KMS-11 (cell line): Measurements from ENCODE around the gene CHD9.

ENCODE experiments used
- H2AFZ ChIP-seq: fragments of 200-600 bp; sonication (generic); 2 replicates; pipeline ENCODE4 v1.6.1; 2016; ENCODE audit warnings: antibody characterized with exemption, mixed run types, low read depth
- H3K27ac ChIP-seq: fragments of 200-600 bp; sonication (generic); 2 replicates; pipeline ENCODE4 v1.6.1; 2016; ENCODE audit warnings: mild to moderate bottlenecking, mixed run types
- H3K27me3 ChIP-seq: fragments of 200-600 bp; sonication (generic); 2 replicates; pipeline ENCODE4 v1.6.1; 2017; ENCODE audit warnings: mild to moderate bottlenecking, low read depth, mixed run types, moderate library complexity; ENCODE audit not compliant: insufficient read depth
- H3K36me3 ChIP-seq: fragments of 200-600 bp; sonication (generic); 2 replicates; pipeline ENCODE4 v1.6.1; 2017; ENCODE audit warnings: mild to moderate bottlenecking, mixed run types; ENCODE audit not compliant: insufficient read depth
- H3K4me1 ChIP-seq: fragments of 200-600 bp; sonication (generic); 2 replicates; pipeline ENCODE4 v1.6.1; 2016; ENCODE audit warnings: mild to moderate bottlenecking, low read depth, mixed run types; ENCODE audit not compliant: poor library complexity, severe bottlenecking
- H3K4me2 ChIP-seq: fragments of 200-600 bp; sonication (generic); 2 replicates; pipeline ENCODE4 v1.7.0; 2016; ENCODE audit warnings: mild to moderate bottlenecking, mixed run types
- H3K4me3 ChIP-seq: fragments of 200-600 bp; sonication (generic); IDR thresholded peaks from 2 replicates; pipeline ENCODE4 v1.6.1; 2017; ENCODE audit warnings: low read depth, low read length, mixed read lengths; ENCODE audit not compliant: insufficient read depth
- H3K79me2 ChIP-seq: fragments of 200-600 bp; sonication (generic); 2 replicates; pipeline ENCODE4 v1.6.1; 2016; ENCODE audit warnings: low read depth, mixed run types; ENCODE audit not compliant: insufficient read depth
- H3K9ac ChIP-seq: fragments of 200-600 bp; sonication (generic); 2 replicates; pipeline ENCODE4 v1.6.1; 2016; ENCODE audit warnings: mild to moderate bottlenecking, mixed run types
- H4K20me1 ChIP-seq: fragments of 200-600 bp; sonication (generic); 2 replicates; pipeline ENCODE4 v1.6.1; 2016; ENCODE audit warnings: mild to moderate bottlenecking, mixed run types; ENCODE audit not compliant: insufficient read depth
- TF ChIP-seq, protein P1 (sequence below): fragments of 200-600 bp; sonication (generic); conservative IDR thresholded peaks from 2 replicates; pipeline ENCODE4 v1.6.1; 2017; ENCODE audit warnings: low read depth, mild to moderate bottlenecking, antibody characterized with exemption, low read length, moderate library complexity, mixed read lengths

CHD9 gene

DNA sequence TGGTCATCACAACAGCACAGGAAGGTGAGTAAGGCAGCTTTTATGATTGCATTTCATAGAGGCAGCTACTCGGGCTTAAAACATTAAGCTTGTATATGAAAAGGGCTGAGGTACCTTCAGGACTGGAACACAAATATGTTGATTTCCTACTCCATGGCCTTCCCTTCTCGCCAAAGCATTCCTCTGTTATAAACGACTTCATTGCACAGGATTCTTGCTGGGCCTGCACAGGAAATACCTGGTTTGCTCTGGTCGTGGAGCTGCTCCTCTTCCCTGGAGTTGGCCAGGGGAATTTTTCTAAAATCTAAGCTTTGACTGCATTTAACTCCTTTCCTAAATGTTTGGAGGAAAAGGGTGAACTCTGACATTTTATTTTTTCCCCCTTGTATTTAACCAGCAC is 49.0 kb downstream of the CHD9 start:
- Histone ChIP-seq H3K4me3 (no peak overlapping the region), H2AFZ (no peak overlapping the region), H3K4me1 (peaks cover 17% of the 10 kb centered on the region), H3K4me2 (no peak overlapping the region), H3K36me3 (no peaks in the 10 kb centered on the region), H3K27me3 (no peaks in the 10 kb centered on the region), H4K20me1 (no peaks in the 10 kb centered on the region), H3K27ac (no peak overlapping the region), H3K79me2 (peaks cover 3% of the 10 kb centered on the region; the same call in 1 of the 2 replicates), H3K9ac (no peak overlapping the region)
- TF ChIP-seq, protein P1, sequence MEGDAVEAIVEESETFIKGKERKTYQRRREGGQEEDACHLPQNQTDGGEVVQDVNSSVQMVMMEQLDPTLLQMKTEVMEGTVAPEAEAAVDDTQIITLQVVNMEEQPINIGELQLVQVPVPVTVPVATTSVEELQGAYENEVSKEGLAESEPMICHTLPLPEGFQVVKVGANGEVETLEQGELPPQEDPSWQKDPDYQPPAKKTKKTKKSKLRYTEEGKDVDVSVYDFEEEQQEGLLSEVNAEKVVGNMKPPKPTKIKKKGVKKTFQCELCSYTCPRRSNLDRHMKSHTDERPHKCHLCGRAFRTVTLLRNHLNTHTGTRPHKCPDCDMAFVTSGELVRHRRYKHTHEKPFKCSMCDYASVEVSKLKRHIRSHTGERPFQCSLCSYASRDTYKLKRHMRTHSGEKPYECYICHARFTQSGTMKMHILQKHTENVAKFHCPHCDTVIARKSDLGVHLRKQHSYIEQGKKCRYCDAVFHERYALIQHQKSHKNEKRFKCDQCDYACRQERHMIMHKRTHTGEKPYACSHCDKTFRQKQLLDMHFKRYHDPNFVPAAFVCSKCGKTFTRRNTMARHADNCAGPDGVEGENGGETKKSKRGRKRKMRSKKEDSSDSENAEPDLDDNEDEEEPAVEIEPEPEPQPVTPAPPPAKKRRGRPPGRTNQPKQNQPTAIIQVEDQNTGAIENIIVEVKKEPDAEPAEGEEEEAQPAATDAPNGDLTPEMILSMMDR: no peak

DNA sequence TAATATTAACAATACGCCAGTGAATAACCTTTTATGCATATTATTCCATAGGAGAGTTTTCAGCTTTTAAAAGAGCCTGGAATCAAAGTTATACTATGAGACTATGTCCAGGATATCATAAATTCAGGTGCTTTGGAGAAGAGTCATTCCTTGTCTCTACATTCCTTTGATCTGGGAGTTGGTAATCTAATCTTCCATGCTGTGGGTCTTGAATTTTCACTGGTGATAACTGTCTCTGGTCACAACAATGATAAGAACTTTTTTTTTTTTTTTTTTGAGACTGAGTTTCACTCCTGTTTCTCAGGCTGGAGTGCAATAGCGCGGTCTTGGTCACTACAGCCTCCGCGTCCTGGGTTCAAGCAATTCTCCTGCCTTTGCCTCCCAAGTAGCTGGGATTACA is 50.8 kb downstream of the CHD9 start:
- no peak overlapping the region for H3K4me3 ChIP-seq
- TF ChIP-seq, protein P1: no peak
- no peaks in the 10 kb centered on the region for H3K36me3 ChIP-seq
- no peaks in the 10 kb centered on the region for H4K20me1 ChIP-seq
- H3K27me3 ChIP-seq: no peaks in the 10 kb centered on the region
- no peak overlapping the region for H2AFZ ChIP-seq
- H3K27ac ChIP-seq: no peak overlapping the region
- peaks cover 3% of the 10 kb centered on the region; the same call in 1 of the 2 replicates for H3K79me2 ChIP-seq
- peaks cover 13% of the 10 kb centered on the region for H3K4me1 ChIP-seq
- H3K9ac ChIP-seq: no peak overlapping the region
- no peak overlapping the region for H3K4me2 ChIP-seq

DNA sequence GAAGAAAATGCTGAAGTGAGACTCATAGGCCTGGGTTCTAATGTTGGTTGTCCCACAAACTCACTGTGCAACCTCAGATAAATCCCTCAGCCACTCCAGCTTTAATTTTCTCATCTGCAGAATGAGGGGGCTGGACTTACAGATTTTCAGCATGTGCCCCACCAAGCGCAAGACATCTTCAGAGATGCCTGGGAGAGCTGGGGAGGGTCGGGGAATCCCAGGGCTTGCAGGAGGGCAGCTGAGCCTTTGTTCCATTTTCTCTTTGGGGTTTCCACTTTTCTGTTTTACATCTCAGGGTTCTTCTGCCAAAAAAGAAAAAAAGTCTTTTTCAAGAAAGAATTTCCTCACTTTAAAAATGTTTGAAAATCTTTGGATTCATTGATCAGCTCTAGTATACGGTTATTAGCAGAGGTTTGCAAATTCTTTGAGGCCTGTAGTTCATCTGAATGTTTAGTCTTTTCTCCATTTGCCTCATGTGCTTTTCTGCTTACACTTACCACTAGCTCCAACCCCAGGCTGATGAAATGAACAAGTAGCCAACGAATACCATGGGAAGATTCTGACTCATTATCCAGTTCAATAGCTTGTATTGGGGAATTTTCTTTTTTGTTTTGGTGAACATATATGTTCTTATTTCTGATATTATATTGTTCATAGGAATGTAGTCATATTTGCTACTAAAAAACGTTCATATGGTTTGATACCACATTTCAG is 56.4 kb downstream of the CHD9 start:
- no peaks in the 10 kb centered on the region for H4K20me1 ChIP-seq
- H2AFZ ChIP-seq: no peak overlapping the region
- TF ChIP-seq, protein P1: no peak
- H3K27me3 ChIP-seq: no peaks in the 10 kb centered on the region
- H3K27ac ChIP-seq: no peak overlapping the region
- peaks cover 9% of the 10 kb centered on the region for H3K4me1 ChIP-seq
- no peak overlapping the region for H3K9ac ChIP-seq
- no peaks in the 10 kb centered on the region for H3K79me2 ChIP-seq
- no peak overlapping the region; the same call in 1 of the 2 replicates for H3K4me2 ChIP-seq
- H3K4me3 ChIP-seq: no peak overlapping the region
- H3K36me3 ChIP-seq: no peaks in the 10 kb centered on the region

DNA sequence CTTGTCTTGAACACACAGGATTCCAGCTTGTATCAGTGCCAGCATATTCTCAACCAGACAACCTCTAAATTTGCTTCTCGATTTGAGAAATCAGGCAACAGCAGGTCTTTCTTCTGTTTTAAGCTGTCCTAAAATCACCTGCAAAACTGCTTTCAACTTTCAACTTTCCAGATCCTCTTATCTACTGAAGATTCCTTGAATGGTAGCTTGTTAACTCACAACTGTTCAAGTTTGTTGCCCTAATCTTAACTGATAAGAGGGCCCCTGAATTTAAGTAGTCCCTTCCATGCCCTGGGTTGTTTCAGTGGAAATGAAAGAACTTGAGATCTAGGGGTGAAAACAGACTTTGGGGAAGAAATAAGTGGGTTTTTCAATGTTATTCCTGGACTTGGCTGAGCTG is 57.2 kb downstream of the CHD9 start:
- no peak overlapping the region for H3K27ac ChIP-seq
- H3K36me3 ChIP-seq: no peaks in the 10 kb centered on the region
- no peak overlapping the region for H3K4me3 ChIP-seq
- no peak overlapping the region for H3K4me2 ChIP-seq
- no peaks in the 10 kb centered on the region for H4K20me1 ChIP-seq
- H3K9ac ChIP-seq: no peak overlapping the region
- TF ChIP-seq, protein P1: no peak
- H2AFZ ChIP-seq: no peak overlapping the region
- no peaks in the 10 kb centered on the region for H3K79me2 ChIP-seq
- peaks cover 9% of the 10 kb centered on the region for H3K4me1 ChIP-seq
- H3K27me3 ChIP-seq: no peaks in the 10 kb centered on the region
